Measurements from ENCODE around the gene APEH. TPM values are rescaled to one million over a fixed set of nuclear protein-coding genes. Genes with fewer than 3 reads are reported as not detected.

APEH gene
- total and polyA plus RNA-seq, 2 of the 13 experiments (the other 11 are each of a cell fraction or from before 2014, with no cell fraction given) = 116 to 130 TPM

GRCh38 chr3:49665822-49666519 is 8.2 kb upstream of the APEH start (continued):
- TF ChIP-seq NPAS2 (CRISPR knock-in tag; IDR thresholded peaks at IDR 0.05; ENCODE audit: borderline replicate concordance) (no peak), ZBTB44 (CRISPR knock-in tag; IDR thresholded peaks at IDR 0.05) (no peak), ELK4 (CRISPR knock-in tag; IDR thresholded peaks at IDR 0.05; ENCODE audit: borderline replicate concordance) (no peak), IKZF1 (IDR thresholded peaks at IDR 0.05) (no peak), HDAC1 (CRISPR knock-in tag; IDR thresholded peaks at IDR 0.05) (no peak), ZNF329 (CRISPR knock-in tag; IDR thresholded peaks at IDR 0.05; ENCODE audit: low read depth) (no peak), ZFX (CRISPR knock-in tag; IDR thresholded peaks at IDR 0.05; ENCODE audit: low read depth) (peak; percentile 66), SP1 (IDR thresholded peaks at IDR 0.05) (no peak), SP1 (CRISPR knock-in tag; IDR thresholded peaks at IDR 0.05) (no peak), ZSCAN30 (CRISPR knock-in tag; IDR thresholded peaks at IDR 0.05) (no peak), RFXANK (CRISPR knock-in tag; IDR thresholded peaks at IDR 0.05) (no peak), ZBTB34 (CRISPR knock-in tag; IDR thresholded peaks at IDR 0.05) (no peak), KLF12 (CRISPR knock-in tag; IDR thresholded peaks at IDR 0.05; ENCODE audit: borderline replicate concordance) (no peak), SP5 (CRISPR knock-in tag; IDR thresholded peaks at IDR 0.05; ENCODE audit: borderline replicate concordance, low read depth) (peak; percentile 91), SAFB2 (CRISPR knock-in tag; IDR thresholded peaks at IDR 0.05; ENCODE audit: borderline replicate concordance, low read depth) (no peak), ZNF142 (CRISPR knock-in tag; IDR thresholded peaks at IDR 0.05) (no peak), MBNL3 (CRISPR knock-in tag; conservative IDR thresholded peaks at IDR 0.05) (no peak), SMARCC2 (IDR thresholded peaks at IDR 0.05) (no peak), E2F1 (CRISPR knock-in tag; IDR thresholded peaks at IDR 0.05) (no peak), ZFP36L1 (CRISPR knock-in tag; IDR thresholded peaks at IDR 0.05) (no peak)
